Left ventricle myocardium superior (tissue), 1 donor: ENCODE measurements around the gene OR13C3. TPM values are rescaled to one million over a fixed set of nuclear protein-coding genes. Genes with fewer than 3 reads are reported as not detected.

Experiments
- total RNA-seq: library from RNA; stranded (reverse); fragmentation: NEBNext Ultra II Directional; extraction: Animal tissue kit (Norgen Biotek cat#: 25700); gene quantifications from one replicate; pipeline ENCODE4 v1.2.1, GENCODE V29; 2021
- donor health status: DM: no; HTN: yes; CAD: no; lungs with severe emphysema.

The OR13C3 gene
- total RNA-seq, 1 donor from 2014 or later = not detected

Other genes with a start within 250 kb of the OR13C3 start
- not detected for gene OR13F1, start 32.6 kb downstream of the OR13C3 start, total RNA-seq
- gene OR13C4, start 9.6 kb downstream of the OR13C3 start, total RNA-seq = not detected
- not detected for gene OR13C8, start 32.3 kb upstream of the OR13C3 start, total RNA-seq
- gene OR13C5, start 62.6 kb upstream of the OR13C3 start, total RNA-seq = not detected
- not detected for gene OR13C2, start 68.8 kb upstream of the OR13C3 start, total RNA-seq
- not detected for gene OR13C9, start 81.3 kb upstream of the OR13C3 start, total RNA-seq
- gene OR13D1, start 157.7 kb upstream of the OR13C3 start, total RNA-seq = not detected
- gene NIPSNAP3A, start 210.8 kb upstream of the OR13C3 start, total RNA-seq = 17.3 TPM
- gene NIPSNAP3B, start 227.3 kb upstream of the OR13C3 start, total RNA-seq = 35.2 TPM